Thyroid gland (tissue), 4 donors: ENCODE data around the gene BMP8A.
"Not testable (repeated sequence)": the region's sequence is repeated elsewhere in the genome, so short reads cannot be mapped to it uniquely, and the experiment has no call there.

Experiments
- CTCF ChIP-seq, 6 experiments: fragments of 200-600 bp in 3 of 6; fragments of 450-650 bp in 3 of 6; sonication (generic) in 3 of 6; IDR thresholded peaks; one replicate each; pipeline ENCODE4 v1.5.1; 2016 to 2019; ENCODE audit warnings: antibody characterized with exemption in 6 of 6, mild to moderate bottlenecking in 2 of 6, inconsistent platforms in 1 of 6, moderate library complexity in 1 of 6
- POLR2A ChIP-seq, 2 donors: fragments of 450-650 bp; IDR thresholded peaks; one replicate each; pipeline ENCODE4 v1.6.1; 2017; ENCODE audit warnings: antibody characterized with exemption in 2 of 2, mild to moderate bottlenecking in 2 of 2, moderate library complexity in 1 of 2

- not testable (repeated sequence) for TF ChIP-seq CTCF, POLR2A (IDR thresholded peaks at IDR 0.05)
Measured at GRCh38 chr1:39467108-39467720, 24.2 kb upstream of the BMP8A start.
